Measurements from ENCODE around the gene SFXN2. TPM values are rescaled to one million over a fixed set of nuclear protein-coding genes. Genes with fewer than 3 reads are reported as not detected.
"Not testable (repeated sequence)": the region's sequence is repeated elsewhere in the genome, so short reads cannot be mapped to it uniquely, and the experiment has no call there.

Gene SFXN2
- total RNA-seq, 4 donors from 2014 or later, result 7.2 to 26.4 (median 11.3) TPM

- Histone ChIP-seq H3K4me3 (no peak overlapping the region), H3K9me3 (no peaks in the 10 kb centered on the region), H3K36me3 (no peaks in the 10 kb centered on the region), H3K4me1 (peaks cover 0 to 74% (median 31%) of the 10 kb centered on the region in 4 donors), H3K27ac (peak overlapping the region; percentile 28 to 93 (median 74)), H3K27me3 (no peaks in the 10 kb centered on the region)
- WGBS, 2 donors, result 71 to 73% methylated on average over 3 to 4 of the region's 4 CpGs
- DNase-seq (ENCODE audit: low spot score in 2 of 2), result no peak
- no peak for TF ChIP-seq POLR2A (IDR thresholded peaks at IDR 0.05)
- TF ChIP-seq CTCF (IDR thresholded peaks at IDR 0.05), result peak; percentile 32 to 77 (median 49)
- peak in 1 of 2 donors; percentile 62 for TF ChIP-seq EP300 (IDR thresholded peaks at IDR 0.05)
These were observed 38.7 kb downstream of the SFXN2 start for GRCh38 chr10:102752934-102753664.

DNA sequence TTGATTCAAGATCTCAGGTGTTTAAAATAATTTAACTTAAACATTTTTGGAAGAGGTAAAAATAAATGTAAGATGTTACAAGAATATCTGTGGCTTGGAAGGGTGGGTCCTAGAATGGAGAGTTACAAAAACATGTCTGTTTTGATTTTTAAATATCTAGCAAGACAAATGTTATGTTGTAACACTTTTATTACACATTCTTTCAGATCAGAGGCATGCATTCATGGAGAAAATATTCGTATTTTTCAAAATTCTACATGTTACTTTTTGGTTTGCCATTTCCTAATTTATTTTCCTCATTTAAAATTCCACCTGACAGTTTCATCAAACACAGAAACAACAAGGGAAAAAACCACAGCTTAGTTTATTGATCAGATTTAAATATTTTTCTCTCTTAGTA, 39.3 kb downstream of the SFXN2 start:
- peaks cover 0 to 76% (median 37%) of the 10 kb centered on the region in 4 donors for H3K4me1 ChIP-seq

GRCh38 chr10:102757323-102757722, 42.9 kb downstream of the SFXN2 start:
- Histone ChIP-seq H3K36me3 (no peaks in the 10 kb centered on the region), H3K27me3 (no peaks in the 10 kb centered on the region), H3K9me3 (no peaks in the 10 kb centered on the region), H3K4me1 (peaks cover 0 to 82% (median 34%) of the 10 kb centered on the region in 4 donors), H3K27ac (peak overlapping the region in 2 of 4 donors; percentile 85 to 88), H3K4me3 (no peak overlapping the region)
- WGBS, 2 donors, result 90 to 94% methylated on average over 6 of the region's 6 CpGs
- no peak for DNase-seq (ENCODE audit: low spot score in 2 of 2)
- TF ChIP-seq POLR2A (IDR thresholded peaks at IDR 0.05) (no peak), CTCF (IDR thresholded peaks at IDR 0.05) (no peak), EP300 (IDR thresholded peaks at IDR 0.05) (no peak)

More for the DNA sequence above, 39.3 kb downstream of the SFXN2 start:
- H3K36me3 ChIP-seq, result no peaks in the 10 kb centered on the region
- H3K27ac ChIP-seq, result peak overlapping the region in 3 of 4 donors; percentile 61 to 93 (median 88)
- no peaks in the 10 kb centered on the region for H3K9me3 ChIP-seq
- TF ChIP-seq POLR2A (IDR thresholded peaks at IDR 0.05) (no peak), CTCF (IDR thresholded peaks at IDR 0.05) (no peak), EP300 (IDR thresholded peaks at IDR 0.05) (no peak)
- DNase-seq (ENCODE audit: low spot score in 2 of 2), result no peak
- H3K27me3 ChIP-seq, result no peaks in the 10 kb centered on the region
- WGBS, 2 donors, result 22 to 26% methylated on average over 1 of the region's 1 CpG
- H3K4me3 ChIP-seq, result no peak overlapping the region

DNA sequence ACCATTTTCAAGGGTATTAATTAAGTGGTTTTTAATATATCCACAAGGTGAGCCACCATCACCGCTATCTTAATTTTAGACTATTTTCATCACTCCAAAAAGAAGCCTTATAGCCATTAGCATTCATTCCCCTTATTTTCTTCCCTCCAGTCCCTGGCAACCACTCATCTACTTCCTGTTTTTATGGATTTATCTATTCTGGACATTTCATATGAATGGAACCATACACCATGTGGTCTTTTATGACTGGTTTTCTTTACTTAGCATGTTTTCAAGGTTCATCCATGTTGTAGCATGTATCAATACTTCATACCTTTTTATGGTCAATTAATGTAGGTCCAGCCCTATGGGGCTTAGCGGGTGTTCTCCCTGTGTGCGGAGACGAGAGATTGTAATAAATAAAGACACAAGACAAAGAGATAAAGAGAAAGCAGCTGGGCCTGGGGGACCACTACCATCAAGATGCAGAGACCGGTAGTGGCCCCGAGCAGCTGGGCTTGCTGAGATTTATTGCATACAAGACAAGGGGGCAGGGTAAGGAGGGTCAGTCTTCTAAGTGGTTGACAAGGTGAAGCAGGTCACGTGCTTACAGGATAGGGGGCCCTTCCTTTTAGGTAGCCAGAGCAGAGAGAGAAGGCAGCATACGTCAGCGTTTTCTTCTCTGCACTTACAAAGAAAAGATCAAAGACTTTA, 44.0 kb downstream of the SFXN2 start:
- H3K4me1 ChIP-seq, result peaks cover 0 to 82% (median 28%) of the 10 kb centered on the region in 4 donors
- H3K9me3 ChIP-seq, result no peaks in the 10 kb centered on the region
- 64% methylated on average over 9 of the region's 9 CpGs for WGBS, 2 donors
- no peak for DNase-seq (ENCODE audit: low spot score in 2 of 2)
- peak overlapping the region; percentile 45 to 87 (median 77) for H3K27ac ChIP-seq
- no peaks in the 10 kb centered on the region for H3K27me3 ChIP-seq
- TF ChIP-seq EP300 (IDR thresholded peaks at IDR 0.05) (no peak), POLR2A (IDR thresholded peaks at IDR 0.05) (no peak), CTCF (IDR thresholded peaks at IDR 0.05) (no peak)
- H3K4me3 ChIP-seq, result peak overlapping the region in 1 of 4 donors; percentile 12
- H3K36me3 ChIP-seq, result no peaks in the 10 kb centered on the region

DNA sequence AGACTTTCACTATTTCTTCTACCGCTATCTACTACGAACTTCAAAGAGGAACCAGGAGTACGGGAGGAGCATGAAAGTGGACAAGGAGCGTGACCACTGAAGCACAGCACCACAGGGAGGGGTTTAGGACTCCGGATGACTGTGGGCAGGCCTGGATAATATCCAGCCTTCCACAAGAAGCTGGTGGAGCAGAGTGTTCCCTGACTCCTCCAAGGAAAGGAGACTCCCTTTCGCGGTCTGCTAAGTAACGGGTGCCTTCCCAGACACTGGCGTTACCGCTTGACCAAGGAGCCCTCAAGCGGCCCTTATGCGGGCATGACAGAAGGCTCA, 44.5 kb downstream of the SFXN2 start:
- Histone ChIP-seq H3K4me1 (peaks cover 0 to 84% (median 24%) of the 10 kb centered on the region in 4 donors), H3K27ac (peak overlapping the region; percentile 45 to 87 (median 77)), H3K4me3 (peak overlapping the region in 1 of 4 donors; percentile 12)
- TF ChIP-seq POLR2A (IDR thresholded peaks at IDR 0.05) (peak in 1 of 2 donors; percentile 39), EP300 (IDR thresholded peaks at IDR 0.05) (peak in 1 of 2 donors; percentile 76)
- H3K36me3 ChIP-seq; DNase-seq (ENCODE audit: low spot score in 2 of 2); H3K9me3 ChIP-seq; H3K27me3 ChIP-seq: not testable (repeated sequence)
- 55 to 60% methylated on average over 12 of the region's 12 CpGs for WGBS, 2 donors

Data from tibial nerve (tissue), 4 donors.